ENCODE data around the gene SHE.

SHE gene

DNA sequence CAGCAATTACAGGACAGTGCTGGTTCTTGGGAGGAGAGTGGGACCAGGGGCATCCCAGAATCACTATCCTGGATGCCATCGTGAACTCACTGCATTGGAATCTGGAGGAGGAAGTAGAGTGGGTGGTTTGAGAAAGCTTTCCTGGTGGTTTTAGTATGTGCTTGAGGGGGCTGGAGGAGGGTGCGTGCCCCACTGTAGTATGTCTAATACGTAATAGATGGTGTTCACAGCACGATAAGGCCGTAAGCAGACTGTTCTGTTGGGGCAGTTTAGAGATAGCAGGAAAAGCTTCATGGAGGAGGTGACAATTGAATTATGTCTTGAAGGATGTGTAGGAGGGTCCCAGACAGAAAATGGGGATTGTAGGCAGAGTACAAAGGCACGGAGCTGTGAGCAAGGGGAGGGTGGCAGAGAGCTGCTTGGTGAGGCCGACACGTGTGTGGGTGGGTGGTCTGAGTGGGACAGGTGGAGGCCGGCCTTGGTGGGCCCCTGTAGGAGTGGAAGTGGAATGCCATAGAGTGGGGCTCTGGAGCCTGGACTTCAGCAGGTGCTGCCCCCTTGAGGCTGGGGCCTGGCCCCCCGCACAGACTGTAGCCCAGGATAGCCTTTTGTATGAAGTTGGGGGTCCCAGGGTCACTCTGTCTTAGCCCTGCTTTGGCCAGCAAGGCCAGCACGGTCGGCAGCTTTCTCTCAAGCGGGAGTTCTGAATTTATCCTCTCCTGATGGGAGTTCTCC, 60.0 kb downstream of the SHE start:
- H3K9me3 Mint-ChIP-seq: no peaks in the 10 kb centered on the region
- no peak overlapping the region for H3K4me3 Mint-ChIP-seq
- H3K27ac Mint-ChIP-seq: peak overlapping the region; percentile 64 to 86 (median 75)
- TF ChIP-seq CTCF (IDR thresholded peaks at IDR 0.05; ENCODE audit: unreplicated experiment in 3 of 3): peak in 1 of 3 experiments; percentile 36
- H3K36me3 Mint-ChIP-seq (ENCODE audit: low read depth): peaks cover 5% of the 10 kb centered on the region
- peaks cover 4% of the 10 kb centered on the region for H3K27me3 Mint-ChIP-seq (ENCODE audit: low read depth)
- H3K4me1 Mint-ChIP-seq: peaks cover 17% of the 10 kb centered on the region

DNA sequence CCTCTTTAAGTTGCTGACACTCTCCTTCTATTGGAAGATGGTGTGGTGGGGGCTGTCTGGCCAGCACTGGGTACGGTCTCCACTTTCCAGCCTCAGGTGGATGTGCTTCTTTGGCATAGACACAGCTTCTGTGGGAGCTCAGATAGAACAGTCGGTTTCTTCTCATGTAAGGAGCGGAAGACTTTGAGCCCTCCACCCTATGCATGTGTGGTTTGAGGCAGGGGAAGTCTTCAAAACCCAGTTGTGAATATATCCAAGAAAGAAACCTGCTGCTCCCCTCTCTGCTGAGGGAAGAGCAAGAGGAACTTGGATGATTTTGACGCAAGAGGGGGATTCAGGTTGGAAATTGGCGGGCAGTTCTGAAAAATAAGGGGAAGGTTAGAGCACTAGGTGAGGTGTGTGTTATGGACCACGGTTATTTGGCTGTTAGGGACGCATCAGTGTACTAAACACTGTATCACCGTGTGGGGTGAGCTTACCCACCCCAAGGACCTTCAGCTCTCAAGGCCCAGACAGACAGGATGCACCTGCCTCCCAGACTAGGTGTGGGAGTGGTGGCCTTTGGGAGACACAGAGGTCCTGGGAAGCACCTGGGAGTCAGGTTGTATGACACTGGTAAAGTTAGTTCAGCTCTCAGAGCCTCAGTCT, 60.8 kb downstream of the SHE start:
- Mint-ChIP-seq H3K4me3 (no peak overlapping the region), H3K9me3 (no peaks in the 10 kb centered on the region), H3K27me3 (ENCODE audit: low read depth) (peaks cover 4% of the 10 kb centered on the region), H3K27ac (peak overlapping the region; percentile 36 to 86 (median 64)), H3K4me1 (peaks cover 17% of the 10 kb centered on the region), H3K36me3 (ENCODE audit: low read depth) (peaks cover 5% of the 10 kb centered on the region)
- no peak for TF ChIP-seq CTCF (IDR thresholded peaks at IDR 0.05; ENCODE audit: unreplicated experiment in 3 of 3)

DNA sequence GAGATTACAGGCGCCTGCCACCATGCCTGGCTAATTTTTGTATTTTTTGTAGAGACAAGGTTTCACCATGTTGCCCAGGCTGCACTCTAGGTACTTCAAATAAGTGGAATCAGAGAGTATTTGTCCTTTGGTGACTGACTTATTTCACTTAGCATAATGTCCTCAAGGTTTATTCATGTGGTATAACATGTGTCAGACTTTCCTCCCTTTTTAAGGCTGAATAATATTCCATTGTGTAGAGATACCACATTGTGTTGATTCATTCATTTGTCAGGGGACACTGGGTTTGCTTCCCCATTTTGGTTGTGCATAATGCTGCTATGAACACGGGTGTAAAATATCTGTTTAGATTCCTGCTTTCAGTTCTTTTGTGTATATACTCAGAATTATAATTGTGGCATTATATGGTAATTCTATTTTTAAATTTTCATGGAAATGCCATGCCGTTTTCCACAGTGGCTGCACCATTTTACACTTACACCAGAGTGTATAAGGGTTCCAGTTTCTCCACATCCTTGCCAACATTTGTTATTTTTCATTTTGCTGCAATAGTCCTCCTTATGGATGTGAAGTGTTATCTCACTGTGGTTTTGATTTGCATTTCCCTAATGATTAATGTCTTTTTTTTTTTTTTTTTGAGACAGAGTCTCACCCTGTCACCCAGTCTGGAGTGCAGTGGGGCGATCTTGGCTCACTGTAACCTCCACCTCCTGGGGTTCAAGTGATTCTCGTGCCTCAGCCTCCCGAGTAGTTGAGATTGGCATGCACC, 62.0 kb downstream of the SHE start:
- H3K4me3 Mint-ChIP-seq: no peak overlapping the region
- peak overlapping the region; percentile 65 to 93 (median 73) for H3K27ac Mint-ChIP-seq
- no peaks in the 10 kb centered on the region for H3K36me3 Mint-ChIP-seq (ENCODE audit: low read depth)
- TF ChIP-seq CTCF (IDR thresholded peaks at IDR 0.05; ENCODE audit: unreplicated experiment in 3 of 3): no peak
- H3K4me1 Mint-ChIP-seq: peaks cover 17% of the 10 kb centered on the region
- H3K9me3 Mint-ChIP-seq: no peaks in the 10 kb centered on the region
- peaks cover 4% of the 10 kb centered on the region for H3K27me3 Mint-ChIP-seq (ENCODE audit: low read depth)

DNA sequence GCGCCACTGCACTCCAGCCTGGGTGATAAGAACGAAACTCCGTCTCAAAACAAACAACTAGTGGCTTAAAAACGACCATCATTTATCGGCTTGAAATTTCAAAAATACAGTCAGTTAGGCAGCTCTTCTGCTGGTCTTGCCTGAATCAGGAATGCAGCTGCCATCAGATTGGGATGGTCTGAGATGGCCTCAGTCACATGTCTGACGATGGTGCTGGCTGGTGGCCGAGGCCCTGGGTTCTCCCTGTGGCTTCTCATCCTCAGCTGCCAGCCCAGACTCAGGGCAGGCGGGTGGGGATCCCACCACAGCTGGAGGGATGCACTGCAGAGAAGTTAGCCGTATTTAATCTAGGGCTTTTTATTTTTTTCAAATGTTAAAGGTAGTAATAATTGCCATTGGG, 65.8 kb downstream of the SHE start:
- Mint-ChIP-seq H3K4me1 (peaks cover 22% of the 10 kb centered on the region), H3K4me3 (no peak overlapping the region), H3K9me3 (no peaks in the 10 kb centered on the region), H3K27me3 (ENCODE audit: low read depth) (peaks cover 4% of the 10 kb centered on the region), H3K36me3 (ENCODE audit: low read depth) (no peaks in the 10 kb centered on the region), H3K27ac (no peak overlapping the region)
- no peak for TF ChIP-seq CTCF (IDR thresholded peaks at IDR 0.05; ENCODE audit: unreplicated experiment in 3 of 3)

DNA sequence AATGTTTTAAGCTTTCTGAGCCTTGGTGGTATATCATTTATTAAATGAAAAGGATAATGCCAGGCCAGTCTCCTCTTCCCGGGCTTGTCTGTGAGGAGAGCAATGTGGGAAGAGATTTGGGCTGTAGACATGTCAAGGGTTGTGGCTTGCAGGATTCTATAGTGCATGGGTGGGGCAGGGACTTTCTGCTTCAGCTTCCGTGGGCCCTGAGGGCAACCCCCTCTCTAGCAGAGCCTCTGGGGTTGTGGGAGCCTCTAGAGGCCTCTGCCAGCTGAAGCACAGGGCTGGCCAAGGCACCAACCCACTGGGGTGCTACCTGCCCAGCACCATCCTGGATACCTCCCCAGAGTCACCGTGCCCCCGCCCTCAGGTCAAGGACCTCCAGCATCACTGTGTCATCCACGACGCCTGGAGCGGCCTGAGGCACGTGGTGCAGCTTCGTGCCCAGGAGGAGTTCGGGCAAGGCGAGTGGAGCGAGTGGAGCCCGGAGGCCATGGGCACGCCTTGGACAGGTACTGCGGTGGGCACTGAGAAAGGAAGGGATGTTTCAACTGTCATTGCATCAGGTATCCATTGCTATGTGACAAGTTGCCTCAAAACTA, 66.5 kb downstream of the SHE start:
- Mint-ChIP-seq H3K4me3 (no peak overlapping the region), H3K27ac (no peak overlapping the region), H3K27me3 (ENCODE audit: low read depth) (no peaks in the 10 kb centered on the region), H3K36me3 (ENCODE audit: low read depth) (no peaks in the 10 kb centered on the region), H3K9me3 (no peaks in the 10 kb centered on the region), H3K4me1 (peaks cover 24% of the 10 kb centered on the region)
- no peak for TF ChIP-seq CTCF (IDR thresholded peaks at IDR 0.05; ENCODE audit: unreplicated experiment in 3 of 3)

Measured in nephron (organoid).